Right lobe of liver (tissue), 6 donors: ENCODE data around the gene AREL1. TPM values are rescaled to one million over a fixed set of nuclear protein-coding genes. Genes with fewer than 3 reads are reported as not detected.

ENCODE experiments used
- ATAC-seq, 4 donors: fragments of 200-7000 bp; cut with Tn5 transposase; one replicate each; pipeline ENCODE4 v1.9.1; 2020; ENCODE audit warnings: mild to moderate bottlenecking in 4 of 4, moderate library complexity in 4 of 4
- DNase-seq, 3 donors: peaks; one replicate each; pipeline ENCODE4 v3.0.0-alpha.2; 2020
- H3K27ac ChIP-seq, 3 donors: fragments of 200-600 bp; one replicate each; pipeline ENCODE4 v1.8.0; 2022
- H3K27me3 ChIP-seq, 2 donors: fragments of 200-600 bp; one replicate each; pipeline ENCODE4 v1.8.0; 2022
- H3K36me3 ChIP-seq, 4 donors: fragments of 200-600 bp; sonication (generic) in 1 of 4; one replicate each; pipeline versions ENCODE4 v1.5.1 to v1.8.0; 2017 to 2022; ENCODE audit warnings: control low read depth in 1 of 4
- H3K4me1 ChIP-seq, 4 donors: fragments of 200-600 bp; sonication (generic) in 1 of 4; one replicate each; pipeline versions ENCODE4 v1.5.1 to v1.8.0; 2017 to 2022; ENCODE audit warnings: control low read depth in 1 of 4
- H3K4me3 ChIP-seq, 3 donors: fragments of 200-600 bp; one replicate each; pipeline ENCODE4 v1.8.0; 2022
- H3K9me3 ChIP-seq, 4 donors: fragments of 200-600 bp; sonication (generic) in 1 of 4; one replicate each; pipeline versions ENCODE4 v1.5.1 to v1.8.0; 2017 to 2022; ENCODE audit warnings: control low read depth in 1 of 4
- CTCF ChIP-seq, 4 donors: fragments of 200-600 bp in 3 of 4; fragments of 450-650 bp in 1 of 4; IDR thresholded peaks; one replicate each; pipeline versions ENCODE4 v1.5.1 to v1.8.0; 2016 to 2022; ENCODE audit warnings: antibody characterized with exemption in 4 of 4, mild to moderate bottlenecking in 2 of 4
- POLR2A ChIP-seq: fragments of 450-650 bp; IDR thresholded peaks from one replicate; pipeline ENCODE4 v1.6.1; 2017; ENCODE audit warnings: antibody characterized with exemption, mild to moderate bottlenecking
- WGBS: methylation state at CpG from one replicate; pipeline ENCODE4 v1.1.6; 2018; ENCODE audit warnings: low coverage, low lambda C conversion rate; ENCODE audit not compliant: insufficient coverage; ENCODE audit errors: missing lambda C conversion rate; 5-methylcytosine and 5-hydroxymethylcytosine counted together
- intact Hi-C, 2 donors: fragments of 100-400 bp; cut with DNase I; formaldehyde crosslinking; loops; one replicate each; pipeline versions ENCODE4 v1.11.2 to v1.14.1; 2022
- total RNA-seq, 6 experiments: library from RNA; depleted of rRNA in 2 of 6; stranded (reverse); fragments of >200 nt in 2 of 6; fragmentation: NEBNext Ultra II Directional in 3 of 6; extraction: Animal tissue kit (Norgen Biotek cat#: 25700) in 3 of 6; gene quantifications; one replicate each; pipeline versions ENCODE4 v1.1.0 to v1.2.4, GENCODE V29; 2016 to 2023
- donor health status: DM: no; HTN: yes; CAD: no.
- donor health status: DM: no; HTN: no; CAD: no.
- donor health status: DM: no; HTN: no; CAD: no.
- donor health status: DM: no; HTN: yes; CAD: no.
- donor health status: DM: no; HTN: yes; CAD: no.

Gene AREL1
- total RNA-seq, 6 experiments from 2014 or later = 12.7 to 17.9 (median 15.9) TPM

DNA sequence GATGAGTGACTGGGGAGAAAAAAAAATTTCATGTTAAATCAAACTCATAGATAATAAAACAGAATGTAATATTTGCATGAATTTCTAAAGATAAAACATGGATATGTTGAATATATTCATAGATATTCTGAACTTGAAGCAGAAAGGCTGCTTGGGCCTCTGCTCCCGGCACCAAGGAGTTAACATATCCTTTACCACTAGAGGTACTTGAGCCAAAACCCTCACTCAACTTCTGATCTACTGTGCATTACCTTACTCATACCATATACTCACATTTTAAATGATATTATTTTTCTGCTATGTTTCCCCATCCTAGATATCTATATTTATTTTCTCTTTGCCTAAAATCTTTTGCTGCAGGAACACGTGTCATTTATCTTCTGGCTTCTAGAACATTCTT is 14.9 kb downstream of the AREL1 start:
- ATAC-seq = no peak
- WGBS = 94% methylated on average over 2 of the region's 2 CpGs
- no peaks in the 10 kb centered on the region for H3K4me1 ChIP-seq
- no peak for TF ChIP-seq CTCF (IDR thresholded peaks at IDR 0.05)
- no peak for TF ChIP-seq POLR2A
- H3K4me3 ChIP-seq = no peak overlapping the region
- intact Hi-C loops = no loop called here
- no peaks in the 10 kb centered on the region for H3K27me3 ChIP-seq
- no peak overlapping the region for H3K27ac ChIP-seq
- no peak for DNase-seq
- H3K36me3 ChIP-seq = no peaks in the 10 kb centered on the region
- no peaks in the 10 kb centered on the region for H3K9me3 ChIP-seq

DNA sequence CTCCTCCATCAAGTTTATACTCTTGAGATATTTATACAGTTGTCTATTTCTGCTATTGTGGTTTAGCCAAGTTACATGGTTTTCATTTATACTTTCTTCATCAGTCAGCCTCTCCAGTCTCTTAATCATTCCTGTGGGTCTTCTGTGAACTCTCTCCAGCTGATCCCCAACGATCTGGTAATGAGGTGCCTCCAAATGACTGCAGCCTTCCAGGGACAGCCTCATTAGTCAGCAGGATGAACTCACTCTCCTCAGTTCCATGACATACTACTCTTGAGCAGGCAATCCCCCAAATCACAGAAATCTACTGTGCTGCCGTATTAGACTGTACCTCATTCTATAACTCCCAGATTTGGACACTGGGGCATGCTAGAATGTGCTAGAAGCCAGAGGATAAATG is 15.3 kb downstream of the AREL1 start:
- no peaks in the 10 kb centered on the region for H3K36me3 ChIP-seq
- H3K27ac ChIP-seq = no peak overlapping the region
- no peak overlapping the region for H3K4me3 ChIP-seq
- H3K27me3 ChIP-seq = no peaks in the 10 kb centered on the region
- ATAC-seq (no peak), DNase-seq (no peak)
- intact Hi-C loops = no loop called here
- H3K4me1 ChIP-seq = no peaks in the 10 kb centered on the region
- WGBS = 83% methylated on average over 2 of the region's 2 CpGs
- no peaks in the 10 kb centered on the region for H3K9me3 ChIP-seq
- TF ChIP-seq POLR2A = no peak
- TF ChIP-seq CTCF (IDR thresholded peaks at IDR 0.05) = no peak

DNA sequence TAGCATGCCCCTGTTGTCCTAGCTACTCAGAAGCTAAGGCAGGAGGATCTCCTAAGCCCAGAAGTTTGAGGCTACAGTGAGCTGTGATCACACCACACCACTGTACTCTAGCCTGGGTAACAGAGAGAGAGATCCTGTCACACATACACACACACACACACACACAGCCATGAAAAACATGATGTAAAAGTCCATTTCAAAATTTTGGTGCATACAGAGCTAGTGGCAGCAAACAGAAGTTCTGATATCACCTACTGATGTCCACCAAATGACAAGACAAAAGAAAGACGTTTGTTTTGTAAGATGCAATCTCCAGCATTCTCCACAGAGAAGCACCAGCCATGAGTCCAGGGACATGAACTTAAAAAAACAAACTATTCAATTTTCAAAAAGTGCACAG is 15.9 kb downstream of the AREL1 start:
- Histone ChIP-seq H3K27ac (no peak overlapping the region), H3K36me3 (no peaks in the 10 kb centered on the region), H3K4me3 (no peak overlapping the region), H3K27me3 (no peaks in the 10 kb centered on the region), H3K4me1 (no peaks in the 10 kb centered on the region), H3K9me3 (no peaks in the 10 kb centered on the region)
- 64% methylated on average over 1 of the region's 1 CpG for WGBS
- ATAC-seq = no peak
- intact Hi-C loops = no loop called here
- no peak for TF ChIP-seq CTCF (IDR thresholded peaks at IDR 0.05)
- TF ChIP-seq POLR2A = no peak
- DNase-seq = no peak

GRCh38 chr14:74695406-74695805 is 17.5 kb downstream of the AREL1 start:
- Histone ChIP-seq H3K36me3 (peaks cover 0 to 8% (median under 1%) of the 10 kb centered on the region in 4 donors), H3K27ac (no peak overlapping the region), H3K9me3 (no peaks in the 10 kb centered on the region), H3K4me1 (no peaks in the 10 kb centered on the region), H3K4me3 (no peak overlapping the region), H3K27me3 (no peaks in the 10 kb centered on the region)
- TF ChIP-seq CTCF (IDR thresholded peaks at IDR 0.05) = no peak
- TF ChIP-seq POLR2A = no peak
- whole genome bisulfite sequencing = 87% methylated on average over 4 of the region's 4 CpGs
- ATAC-seq (no peak), DNase-seq (no peak)
- intact Hi-C loops = no loop called here

DNA sequence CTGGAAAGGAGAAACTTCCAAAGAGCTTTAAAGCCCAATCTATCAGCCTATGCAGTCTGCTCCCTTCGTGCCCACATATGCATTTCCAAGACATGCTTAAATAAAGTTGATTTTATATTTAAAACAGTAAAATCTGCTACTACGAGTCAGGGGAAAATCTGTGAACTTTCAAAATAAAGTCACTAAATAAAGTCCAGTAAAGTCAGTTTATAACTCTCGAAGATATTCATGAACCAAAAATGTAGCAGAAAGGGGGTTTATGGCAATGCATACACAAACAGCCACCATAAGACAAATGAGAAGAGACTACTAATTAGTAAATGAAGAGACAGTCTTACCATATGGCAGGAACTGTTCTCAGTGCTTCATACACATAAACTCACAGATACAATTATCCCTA is 19.7 kb downstream of the AREL1 start:
- DNase-seq (no peak), ATAC-seq (no peak)
- H3K4me3 ChIP-seq = no peak overlapping the region
- no peaks in the 10 kb centered on the region for H3K9me3 ChIP-seq
- H3K27me3 ChIP-seq = no peaks in the 10 kb centered on the region
- intact Hi-C loops = no loop called here
- peaks cover 0 to 14% (median under 1%) of the 10 kb centered on the region in 4 donors for H3K36me3 ChIP-seq
- WGBS = 67% methylated on average over 1 of the region's 3 CpGs
- no peak overlapping the region for H3K27ac ChIP-seq
- H3K4me1 ChIP-seq = no peaks in the 10 kb centered on the region
- no peak for TF ChIP-seq CTCF (IDR thresholded peaks at IDR 0.05)
- no peak for TF ChIP-seq POLR2A
